GM12878 (cell line): ENCODE data around the gene N4BP3. TPM values are rescaled to one million over a fixed set of nuclear protein-coding genes. Genes with fewer than 3 reads are reported as not detected.

ENCODE experiments used
- CEBPB ChIP-seq, 2 experiments: fragments of 150-350 bp in 1 of 2; IDR thresholded peaks; 2 replicates each; pipeline ENCODE4 v1.6.1; 2012 to 2014; ENCODE audit warnings: low read depth in 2 of 2, low read length in 2 of 2, borderline replicate concordance in 1 of 2, inconsistent platforms in 1 of 2
- ESRRA ChIP-seq: IDR thresholded peaks from 2 replicates; pipeline ENCODE4 v1.6.1; 2012; ENCODE audit warnings: mild to moderate bottlenecking, low read length, improper control_type of control experiment
- FOS ChIP-seq: IDR thresholded peaks from 3 replicates; pipeline ENCODE4 v1.6.1; 2011; ENCODE audit warnings: borderline replicate concordance; ENCODE audit not compliant: insufficient read length; ENCODE audit errors: extremely low read depth
- HDAC2 ChIP-seq: fragments of 200-600 bp; sonication (generic); IDR thresholded peaks from 2 replicates; pipeline ENCODE4 v1.6.1; 2017
- IKZF1 ChIP-seq: fragments of 450-650 bp; conservative IDR thresholded peaks from 2 replicates; pipeline ENCODE4 v1.6.1; 2017; ENCODE audit warnings: antibody characterized with exemption, mild to moderate bottlenecking
- LARP7 ChIP-seq: fragments of 450-650 bp; IDR thresholded peaks from 2 replicates; pipeline ENCODE4 v1.6.1; 2017; ENCODE audit warnings: mild to moderate bottlenecking
- MTA2 ChIP-seq: fragments of 450-650 bp; IDR thresholded peaks from 2 replicates; pipeline ENCODE4 v1.6.1; 2016; ENCODE audit warnings: low read depth, mild to moderate bottlenecking, moderate library complexity
- NBN ChIP-seq: fragments of 450-650 bp; IDR thresholded peaks from 2 replicates; pipeline ENCODE4 v1.6.1; 2016
- PAX5 ChIP-seq: IDR thresholded peaks from 2 replicates; pipeline ENCODE4 v1.6.1; 2011; ENCODE audit warnings: low read depth, low read length, borderline replicate concordance
- POU2F2 ChIP-seq: IDR thresholded peaks from 3 replicates; pipeline ENCODE4 v1.6.1; 2011; ENCODE audit warnings: low read depth, mild to moderate bottlenecking, low read length, borderline replicate concordance
- SPI1 ChIP-seq: IDR thresholded peaks from 2 replicates; pipeline ENCODE4 v1.6.1; 2011; ENCODE audit warnings: low read depth, mild to moderate bottlenecking, low read length, moderate library complexity, borderline replicate concordance; ENCODE audit not compliant: insufficient read depth
- STAT3 ChIP-seq: IDR thresholded peaks from 2 replicates; pipeline ENCODE4 v1.6.1; 2011; ENCODE audit warnings: low read depth, low read length, improper control_type of control experiment
- SUZ12 ChIP-seq: fragments of 200-600 bp; sonication (generic); IDR thresholded peaks from one replicate; pipeline ENCODE4 v1.6.1; 2018; ENCODE audit warnings: antibody characterized with exemption, mild to moderate bottlenecking; ENCODE audit not compliant: unreplicated experiment
- TAF1 ChIP-seq: IDR thresholded peaks from 2 replicates; pipeline ENCODE4 v1.6.1; 2011; ENCODE audit warnings: mild to moderate bottlenecking, low read depth, low read length, borderline replicate concordance
- TBL1XR1 ChIP-seq: IDR thresholded peaks from 2 replicates; pipeline ENCODE4 v1.6.1; 2012; ENCODE audit warnings: low read depth, low read length, improper control_type of control experiment
- TCF3 ChIP-seq: IDR thresholded peaks from 2 replicates; pipeline ENCODE4 v1.6.1; 2012; ENCODE audit warnings: low read depth, mild to moderate bottlenecking, low read length, borderline replicate concordance; ENCODE audit not compliant: insufficient read depth
- ZNF207 ChIP-seq: fragments of 450-650 bp; IDR thresholded peaks from 2 replicates; pipeline ENCODE4 v1.6.1; 2014; ENCODE audit warnings: antibody characterized with exemption, mild to moderate bottlenecking, borderline replicate concordance
- polyA plus RNA-seq, 11 experiments: library from polyadenylated mRNA; depleted of rRNA in 4 of 11; unstranded in 6 of 11; stranded (reverse) in 5 of 11; fragments of >200 nt; fragmentation: Nextera tagmentation in 4 of 11; fragmentation: Illumina TruSeq in 1 of 11; extraction: Ambion mirVana in 4 of 11; extraction: Trizol in 1 of 11; gene quantifications; 1 replicate in 1 of 11; 2 replicates in 10 of 11; pipeline versions ENCODE4 v1.2.1 to v1.2.3, GENCODE V29; 2011 to 2016; ENCODE audit warnings: inconsistent platforms in 2 of 11, missing spikeins in 2 of 11, low read depth in 1 of 11
- total RNA-seq, 4 experiments: library from RNA; depleted of rRNA in 3 of 4; stranded (reverse); fragments of >200 nt in 3 of 4; fragmentation: Illumina TruSeq in 1 of 4; extraction: Trizol in 1 of 4; gene quantifications; 2 replicates each; pipeline versions ENCODE4 v1.2.1 to v1.2.3, GENCODE V29; 2013 to 2021
- TF ChIP-seq, protein P1 (sequence below): fragments of 450-650 bp; IDR thresholded peaks from 2 replicates; pipeline ENCODE4 v1.6.1; 2018; ENCODE audit warnings: mild to moderate bottlenecking, low read depth, moderate library complexity; ENCODE audit not compliant: partially characterized antibody
- TF ChIP-seq, protein P2 (sequence below): fragments of 450-650 bp; IDR thresholded peaks from 2 replicates; pipeline ENCODE4 v1.6.1; 2017; ENCODE audit warnings: mild to moderate bottlenecking, moderate library complexity
- TF ChIP-seq, protein P3 (sequence below): fragments of 150-350 bp; IDR thresholded peaks from 2 replicates; pipeline ENCODE4 v1.6.1; 2014; ENCODE audit warnings: mild to moderate bottlenecking, low read depth, low read length

The N4BP3 gene
- total and polyA plus RNA-seq, 10 of the 15 experiments (the other 5 are each of a cell fraction or from before 2014, with no cell fraction given), result 0.06 to 13.0 (median 4.3) TPM

DNA sequence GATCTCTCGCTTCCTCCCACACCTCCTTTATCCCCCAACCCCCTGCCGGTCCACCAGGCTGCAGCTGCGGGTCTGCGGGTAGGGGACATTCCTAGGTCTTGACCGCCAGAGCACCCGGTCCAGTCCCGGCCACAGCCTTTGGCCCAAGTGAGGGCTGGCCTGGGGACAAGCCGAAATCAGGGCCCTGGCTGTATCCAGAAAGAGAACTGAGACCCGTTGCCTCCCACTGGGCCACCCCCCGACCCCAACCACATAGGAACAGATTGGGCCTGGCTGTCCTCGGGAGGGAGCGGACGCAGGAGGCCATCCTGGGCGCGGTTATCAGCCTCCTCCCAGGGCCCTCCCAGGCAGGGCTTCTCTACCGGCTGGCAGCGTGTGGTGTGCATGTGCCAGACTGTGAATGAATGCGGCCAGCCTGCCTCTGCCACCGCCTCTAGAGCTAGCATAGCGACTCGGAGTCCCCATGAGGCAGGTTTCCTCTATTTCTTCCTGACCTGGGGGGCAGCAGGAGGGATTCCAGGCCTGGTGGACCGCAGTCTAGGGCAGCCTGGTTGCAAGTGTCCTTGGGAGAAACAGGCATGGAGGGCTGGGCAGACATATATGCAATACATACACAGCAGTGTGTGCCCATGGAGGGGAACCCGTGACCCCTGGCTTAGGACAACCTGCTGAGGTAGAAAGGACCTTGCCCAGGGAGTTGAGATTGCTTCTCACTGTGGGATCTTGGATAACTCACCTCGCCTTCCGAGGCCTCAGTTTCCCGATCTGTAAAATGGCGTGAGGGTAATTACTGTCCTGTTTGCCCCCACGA, 1.2 kb downstream of the N4BP3 start (continued):
- TF ChIP-seq, protein P1, sequence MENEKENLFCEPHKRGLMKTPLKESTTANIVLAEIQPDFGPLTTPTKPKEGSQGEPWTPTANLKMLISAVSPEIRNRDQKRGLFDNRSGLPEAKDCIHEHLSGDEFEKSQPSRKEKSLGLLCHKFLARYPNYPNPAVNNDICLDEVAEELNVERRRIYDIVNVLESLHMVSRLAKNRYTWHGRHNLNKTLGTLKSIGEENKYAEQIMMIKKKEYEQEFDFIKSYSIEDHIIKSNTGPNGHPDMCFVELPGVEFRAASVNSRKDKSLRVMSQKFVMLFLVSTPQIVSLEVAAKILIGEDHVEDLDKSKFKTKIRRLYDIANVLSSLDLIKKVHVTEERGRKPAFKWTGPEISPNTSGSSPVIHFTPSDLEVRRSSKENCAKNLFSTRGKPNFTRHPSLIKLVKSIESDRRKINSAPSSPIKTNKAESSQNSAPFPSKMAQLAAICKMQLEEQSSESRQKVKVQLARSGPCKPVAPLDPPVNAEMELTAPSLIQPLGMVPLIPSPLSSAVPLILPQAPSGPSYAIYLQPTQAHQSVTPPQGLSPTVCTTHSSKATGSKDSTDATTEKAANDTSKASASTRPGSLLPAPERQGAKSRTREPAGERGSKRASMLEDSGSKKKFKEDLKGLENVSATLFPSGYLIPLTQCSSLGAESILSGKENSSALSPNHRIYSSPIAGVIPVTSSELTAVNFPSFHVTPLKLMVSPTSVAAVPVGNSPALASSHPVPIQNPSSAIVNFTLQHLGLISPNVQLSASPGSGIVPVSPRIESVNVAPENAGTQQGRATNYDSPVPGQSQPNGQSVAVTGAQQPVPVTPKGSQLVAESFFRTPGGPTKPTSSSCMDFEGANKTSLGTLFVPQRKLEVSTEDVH, result no peak
- TF ChIP-seq FOS (no peak), SPI1 (0 out of 2 replicates have a peak, but pooled peaks have one; percentile 8), CEBPB (IDR thresholded peaks at IDR 0.05; ENCODE audit: borderline replicate concordance in 1 of 2, low read depth in 2 of 2, low read length in 2 of 2) (no peak), LARP7 (no peak), POU2F2 (no peak), ZNF207 (no peak), MTA2 (no peak; the same call in 1 of the 2 replicates), HDAC2 (no peak), TBL1XR1 (no peak), SUZ12 (no peak), ESRRA (no peak), STAT3 (no peak), IKZF1 (peak; percentile 48; the same call in 1 of the 2 replicates), PAX5 (no peak), TAF1 (no peak), TCF3 (no peak), NBN (peak; percentile 63)
- TF ChIP-seq, protein P2, sequence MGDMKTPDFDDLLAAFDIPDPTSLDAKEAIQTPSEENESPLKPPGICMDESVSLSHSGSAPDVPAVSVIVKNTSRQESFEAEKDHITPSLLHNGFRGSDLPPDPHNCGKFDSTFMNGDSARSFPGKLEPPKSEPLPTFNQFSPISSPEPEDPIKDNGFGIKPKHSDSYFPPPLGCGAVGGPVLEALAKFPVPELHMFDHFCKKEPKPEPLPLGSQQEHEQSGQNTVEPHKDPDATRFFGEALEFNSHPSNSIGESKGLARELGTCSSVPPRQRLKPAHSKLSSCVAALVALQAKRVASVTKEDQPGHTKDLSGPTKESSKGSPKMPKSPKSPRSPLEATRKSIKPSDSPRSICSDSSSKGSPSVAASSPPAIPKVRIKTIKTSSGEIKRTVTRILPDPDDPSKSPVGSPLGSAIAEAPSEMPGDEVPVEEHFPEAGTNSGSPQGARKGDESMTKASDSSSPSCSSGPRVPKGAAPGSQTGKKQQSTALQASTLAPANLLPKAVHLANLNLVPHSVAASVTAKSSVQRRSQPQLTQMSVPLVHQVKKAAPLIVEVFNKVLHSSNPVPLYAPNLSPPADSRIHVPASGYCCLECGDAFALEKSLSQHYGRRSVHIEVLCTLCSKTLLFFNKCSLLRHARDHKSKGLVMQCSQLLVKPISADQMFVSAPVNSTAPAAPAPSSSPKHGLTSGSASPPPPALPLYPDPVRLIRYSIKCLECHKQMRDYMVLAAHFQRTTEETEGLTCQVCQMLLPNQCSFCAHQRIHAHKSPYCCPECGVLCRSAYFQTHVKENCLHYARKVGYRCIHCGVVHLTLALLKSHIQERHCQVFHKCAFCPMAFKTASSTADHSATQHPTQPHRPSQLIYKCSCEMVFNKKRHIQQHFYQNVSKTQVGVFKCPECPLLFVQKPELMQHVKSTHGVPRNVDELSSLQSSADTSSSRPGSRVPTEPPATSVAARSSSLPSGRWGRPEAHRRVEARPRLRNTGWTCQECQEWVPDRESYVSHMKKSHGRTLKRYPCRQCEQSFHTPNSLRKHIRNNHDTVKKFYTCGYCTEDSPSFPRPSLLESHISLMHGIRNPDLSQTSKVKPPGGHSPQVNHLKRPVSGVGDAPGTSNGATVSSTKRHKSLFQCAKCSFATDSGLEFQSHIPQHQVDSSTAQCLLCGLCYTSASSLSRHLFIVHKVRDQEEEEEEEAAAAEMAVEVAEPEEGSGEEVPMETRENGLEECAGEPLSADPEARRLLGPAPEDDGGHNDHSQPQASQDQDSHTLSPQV, result no peak
- TF ChIP-seq, protein P3, sequence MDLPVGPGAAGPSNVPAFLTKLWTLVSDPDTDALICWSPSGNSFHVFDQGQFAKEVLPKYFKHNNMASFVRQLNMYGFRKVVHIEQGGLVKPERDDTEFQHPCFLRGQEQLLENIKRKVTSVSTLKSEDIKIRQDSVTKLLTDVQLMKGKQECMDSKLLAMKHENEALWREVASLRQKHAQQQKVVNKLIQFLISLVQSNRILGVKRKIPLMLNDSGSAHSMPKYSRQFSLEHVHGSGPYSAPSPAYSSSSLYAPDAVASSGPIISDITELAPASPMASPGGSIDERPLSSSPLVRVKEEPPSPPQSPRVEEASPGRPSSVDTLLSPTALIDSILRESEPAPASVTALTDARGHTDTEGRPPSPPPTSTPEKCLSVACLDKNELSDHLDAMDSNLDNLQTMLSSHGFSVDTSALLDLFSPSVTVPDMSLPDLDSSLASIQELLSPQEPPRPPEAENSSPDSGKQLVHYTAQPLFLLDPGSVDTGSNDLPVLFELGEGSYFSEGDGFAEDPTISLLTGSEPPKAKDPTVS, result no peak
